Neural progenitor cell (in vitro differentiated cells): Measurements from ENCODE around the gene TBCD.

Source experiments
- CTCF ChIP-seq: fragments of 200-600 bp; sonication (generic); IDR thresholded peaks from 2 replicates; pipeline ENCODE4 v1.5.1; 2017; ENCODE audit warnings: antibody characterized with exemption, mild to moderate bottlenecking
- EZH2 ChIP-seq: fragments of 200-600 bp; sonication (generic); IDR thresholded peaks from 2 replicates; pipeline ENCODE4 v1.6.1; 2017; ENCODE audit warnings: antibody characterized with exemption, mild to moderate bottlenecking, moderate library complexity

DNA sequence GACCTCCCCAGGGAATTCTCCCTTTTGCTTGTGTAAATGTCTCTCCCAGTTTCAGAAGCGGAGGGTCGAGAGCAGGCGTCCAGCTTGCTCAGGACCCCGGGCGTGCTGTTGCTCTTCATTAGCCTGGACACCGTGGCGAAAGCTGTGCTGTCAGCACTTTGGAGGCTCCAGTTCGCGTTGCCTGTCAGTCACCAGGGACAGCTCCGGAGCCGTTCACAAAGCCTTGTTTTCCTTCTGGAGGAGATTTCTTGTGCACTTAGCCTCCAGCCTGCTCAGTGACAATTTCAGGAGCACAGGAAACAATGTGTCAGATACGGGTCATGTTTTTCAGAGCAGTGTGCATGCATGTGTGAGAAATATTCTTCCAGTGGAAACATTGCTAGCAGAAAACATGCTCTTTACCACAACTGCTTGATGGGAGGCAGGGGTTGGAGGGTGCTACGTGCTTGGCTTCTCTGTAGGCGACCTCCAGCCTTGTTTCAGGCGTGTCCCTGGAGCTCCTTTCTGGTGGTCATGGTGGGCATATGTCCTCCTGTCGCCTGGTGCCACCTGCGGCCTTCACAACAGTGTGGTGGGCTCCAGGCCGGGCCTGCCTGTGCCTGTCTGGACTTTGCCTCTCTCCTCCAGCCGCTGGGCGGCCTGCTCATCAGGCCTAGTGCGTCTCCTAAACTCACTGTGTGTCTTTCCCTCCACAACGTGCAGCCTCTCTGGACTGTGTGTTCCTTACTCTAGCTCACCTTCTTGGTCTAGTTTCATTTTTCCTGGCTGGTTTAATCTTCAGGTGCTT is 59.0 kb downstream of the TBCD start:
- TF ChIP-seq CTCF (no peak), EZH2 (no peak)
